OCI-M2 (cell line): ENCODE results near the gene SETD9.

Source experiments
- DNase-seq: peaks from one replicate; lab custom pipeline; 2025; ENCODE audit not compliant: unreplicated experiment; lab: John Stamatoyannopoulos, UW

Gene SETD9

DNA sequence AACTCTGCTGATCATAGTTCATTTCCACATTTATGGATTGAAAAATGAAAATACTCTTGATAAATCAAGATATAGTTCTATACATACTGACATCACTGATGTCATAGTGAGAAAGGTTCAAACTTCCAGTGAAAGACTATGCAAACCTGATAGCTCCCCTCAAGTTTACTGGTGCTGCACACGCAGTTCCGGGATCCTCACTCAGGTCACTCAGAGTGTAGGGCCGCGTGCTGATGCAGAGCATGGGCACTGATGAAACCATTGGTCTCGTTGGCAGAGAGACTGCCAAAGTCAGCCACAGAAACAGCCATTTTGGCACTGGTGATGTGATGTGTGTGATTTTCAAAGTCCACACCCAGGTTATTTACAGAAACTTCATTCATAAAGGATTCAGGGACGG, 13.5 kb downstream of the SETD9 start:
- DNase-seq = no peak

DNA sequence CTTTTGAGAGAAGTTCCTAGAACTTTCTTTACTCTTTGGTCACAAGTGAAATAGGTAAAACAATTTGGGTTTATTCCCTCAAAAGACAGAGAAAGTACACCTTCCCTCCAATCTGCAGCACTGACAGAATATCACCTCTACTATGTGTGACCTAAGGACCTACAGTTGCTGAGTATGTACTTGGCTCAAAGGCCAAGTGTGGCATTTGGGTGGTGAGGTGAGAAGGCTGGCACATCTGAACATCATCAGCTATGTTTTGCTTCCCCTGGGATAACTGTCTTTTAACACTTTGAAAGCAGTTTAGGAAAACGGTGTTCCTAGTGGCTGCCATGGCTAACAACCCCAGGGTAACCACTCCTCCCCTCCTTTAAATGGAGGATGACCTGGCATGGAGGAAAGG, 24.9 kb downstream of the SETD9 start:
- DNase-seq = no peak

DNA sequence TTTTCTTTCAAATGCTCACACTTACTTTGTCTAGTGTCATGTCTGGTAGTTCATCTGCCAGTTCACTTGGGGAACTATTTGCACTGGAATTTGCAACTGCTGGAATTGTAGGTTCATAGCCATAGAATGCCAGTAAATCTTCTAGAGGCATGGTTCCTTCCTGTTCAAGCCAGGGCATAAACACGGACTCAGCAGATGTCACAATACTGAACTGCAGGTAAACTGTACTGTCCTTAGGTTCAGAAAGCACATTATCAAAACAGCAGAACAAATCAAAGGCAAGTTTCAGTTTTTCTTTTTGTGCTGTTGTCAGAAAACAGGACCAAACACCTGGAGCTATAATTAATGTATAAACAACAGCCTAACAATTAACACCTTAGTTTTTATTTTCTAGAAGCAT, 29.5 kb downstream of the SETD9 start:
- no peak for DNase-seq

DNA sequence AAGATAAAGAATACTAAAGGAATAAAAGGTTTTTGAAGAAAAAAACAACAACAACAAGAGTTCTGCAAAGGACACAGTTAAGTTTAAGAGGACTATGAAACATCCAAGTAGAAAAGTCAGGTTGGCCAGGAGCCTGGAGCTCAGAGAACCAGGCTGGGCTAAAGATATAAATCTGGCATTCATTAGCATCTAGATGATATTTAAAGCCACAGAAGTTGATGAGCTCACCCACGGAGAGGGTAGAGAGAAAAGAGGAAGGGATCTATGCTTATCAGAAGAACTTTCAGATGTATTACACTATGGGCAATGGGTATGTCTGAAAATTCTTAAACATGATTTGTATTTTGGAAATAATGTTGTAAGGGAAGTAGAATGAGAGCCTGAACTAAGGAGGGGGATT, 32.6 kb downstream of the SETD9 start:
- DNase-seq = no peak

DNA sequence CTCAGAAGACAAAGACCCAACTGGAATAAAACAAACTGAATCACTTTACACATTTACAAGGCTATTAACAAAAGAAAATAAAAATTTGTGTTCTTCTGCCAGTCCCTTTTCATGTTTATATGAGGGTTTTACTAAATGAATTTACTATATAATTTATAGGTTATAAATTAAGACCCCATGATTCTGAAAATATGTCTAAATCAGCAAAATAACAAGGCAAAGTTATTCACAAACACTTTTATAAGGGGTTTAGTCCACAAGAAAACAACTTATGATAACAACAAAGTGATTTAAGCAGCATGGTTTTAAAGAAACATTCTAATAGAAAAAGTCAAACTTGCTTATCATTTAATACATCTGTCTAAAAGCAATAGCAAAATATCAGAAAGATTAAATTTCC, 37.7 kb downstream of the SETD9 start:
- no peak for DNase-seq

DNA sequence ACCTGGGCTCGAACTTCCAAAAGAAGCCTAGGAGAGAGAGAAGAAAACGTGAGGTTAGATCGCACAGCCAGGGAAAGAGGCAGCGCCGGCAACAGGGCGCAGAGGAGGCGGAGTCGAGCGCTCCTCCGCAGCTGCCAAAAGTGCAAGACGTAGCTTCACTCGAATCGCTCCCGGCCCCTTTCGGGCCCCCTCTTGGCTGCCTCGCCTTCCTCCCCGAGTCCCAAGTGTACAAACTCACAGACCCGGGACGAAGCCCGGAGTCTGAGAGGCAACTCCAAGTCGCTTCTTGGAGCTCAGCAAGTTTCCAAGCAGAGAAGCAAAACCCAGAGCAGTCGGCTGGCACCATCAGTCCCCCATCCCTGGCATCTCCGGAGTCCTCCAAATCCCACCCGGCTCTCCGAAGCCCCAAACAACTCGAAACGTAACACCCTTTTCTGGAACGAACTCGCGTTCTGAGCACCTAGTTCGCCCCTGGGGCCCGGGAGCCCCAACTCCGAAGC, 41.3 kb downstream of the SETD9 start:
- no peak for DNase-seq

DNA sequence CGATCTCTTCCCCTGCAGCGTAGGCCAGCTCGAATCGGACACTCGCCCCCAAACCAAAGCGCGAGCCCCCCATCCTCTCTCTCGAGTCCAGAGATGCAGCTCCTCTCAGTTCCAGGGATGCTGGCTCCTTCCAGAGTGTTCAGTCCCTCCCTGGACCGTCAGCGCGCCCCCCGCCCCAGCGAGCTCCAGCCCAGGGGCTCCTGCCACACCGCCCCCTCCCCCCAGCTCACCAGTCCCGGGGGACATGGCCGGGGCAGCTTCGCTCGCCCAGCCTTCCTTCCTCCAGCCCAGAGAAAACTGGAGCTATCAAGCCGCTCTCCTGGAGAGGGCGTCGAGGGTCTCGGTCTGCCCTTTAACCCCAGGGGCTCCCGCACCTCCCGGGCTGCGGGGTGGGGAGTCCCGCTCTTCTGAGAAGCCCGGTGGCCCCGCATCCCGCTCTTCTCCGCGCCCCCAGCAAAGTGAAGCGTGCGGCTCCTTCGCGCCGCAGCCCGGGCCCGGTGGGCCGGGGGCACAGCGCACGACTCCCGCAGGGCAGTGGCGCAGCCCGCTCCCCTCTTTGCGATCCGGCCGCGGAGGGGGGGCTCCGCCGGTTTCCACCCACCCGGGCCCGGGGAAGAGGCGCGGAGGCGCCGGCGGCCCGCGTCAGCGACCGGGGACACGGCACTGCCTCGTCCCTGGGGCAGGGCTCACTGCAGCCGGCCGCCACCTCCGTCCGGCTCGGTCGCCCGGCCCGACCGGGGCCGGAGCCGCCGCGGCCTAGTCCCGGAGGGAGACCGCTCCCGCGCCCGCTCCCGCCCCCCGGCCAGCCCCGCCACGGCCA, 41.9 kb downstream of the SETD9 start:
- DNase-seq = no peak

DNA sequence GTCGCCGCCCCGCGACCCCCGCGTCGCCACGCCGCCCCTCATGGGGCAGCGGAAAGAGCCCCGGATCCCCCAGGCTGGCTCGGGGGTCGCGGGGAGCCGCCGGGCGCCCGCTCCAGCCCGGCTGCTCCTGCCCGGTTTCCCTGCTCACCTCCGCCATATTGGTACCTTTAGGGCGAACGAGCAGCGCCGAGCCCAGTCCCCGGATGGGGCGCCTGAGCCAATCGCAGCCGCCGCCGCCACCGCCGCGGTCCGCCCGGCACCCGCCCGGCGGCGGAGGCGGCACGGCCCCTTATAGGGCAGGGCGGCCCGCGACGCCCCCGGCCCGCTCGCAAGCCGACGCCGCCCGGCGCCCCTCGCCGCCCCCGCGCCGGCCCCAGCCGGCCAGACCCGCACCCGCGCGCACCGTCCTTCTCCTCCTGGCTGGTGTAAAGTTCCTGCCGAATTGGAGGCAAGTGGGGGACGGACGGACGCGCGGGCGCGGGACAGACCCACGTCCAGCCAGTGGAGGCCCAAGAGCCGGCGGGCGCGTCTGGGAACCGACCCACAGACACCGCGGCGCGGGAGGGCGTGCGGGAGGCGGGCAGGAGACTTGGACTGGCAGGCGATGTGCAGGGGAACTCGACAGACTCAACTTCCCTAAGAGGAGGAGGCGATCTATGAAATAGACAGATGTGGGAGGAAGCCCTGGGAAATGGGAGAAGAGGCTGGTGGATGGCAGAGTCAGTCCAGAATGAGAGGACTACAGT, 42.7 kb downstream of the SETD9 start, which contains the start of gene MIER3:
Gene MIER3 (minus strand): TSS at position 178 of the 746 bp plus-strand sequence. CDS start 21 bp downstream, at position 157.
- no peak for DNase-seq

DNA sequence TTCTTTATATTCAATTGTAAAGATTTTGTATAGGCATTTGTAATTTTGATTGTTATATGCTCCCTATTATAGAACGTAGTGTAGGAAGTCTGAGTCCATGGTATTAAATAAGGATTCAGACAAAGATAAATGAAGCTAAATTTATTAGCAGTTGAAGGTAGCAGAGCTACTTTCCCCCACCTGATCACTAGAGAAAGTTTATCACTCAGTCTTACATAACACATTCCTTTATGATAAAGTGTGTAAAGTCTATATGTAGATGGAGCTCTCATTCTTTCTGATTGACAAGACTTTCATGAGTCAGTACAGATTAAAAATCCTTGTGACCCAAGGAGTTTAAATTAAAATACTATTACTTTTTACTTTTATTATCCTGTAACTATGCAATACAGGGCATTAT, 44.9 kb downstream of the SETD9 start:
- DNase-seq = no peak

DNA sequence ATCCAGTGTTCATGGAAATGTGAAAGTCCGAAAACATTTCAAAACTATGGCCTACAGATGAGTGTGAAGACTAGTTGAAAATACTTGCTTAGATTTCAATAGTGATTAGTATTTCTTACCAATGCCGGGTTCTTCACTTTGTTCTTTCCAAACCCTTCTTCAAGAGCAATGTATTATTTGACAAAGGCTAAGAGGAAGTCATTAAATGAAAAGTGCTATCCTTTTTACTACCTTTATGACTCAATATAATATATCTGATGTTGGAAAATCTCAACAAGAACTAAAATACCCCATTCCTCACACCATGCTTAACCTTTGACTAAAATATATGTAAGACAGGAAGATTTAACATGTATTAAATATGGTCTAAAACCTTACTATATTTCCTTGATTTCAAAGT, 49.2 kb downstream of the SETD9 start:
- no peak for DNase-seq

DNA sequence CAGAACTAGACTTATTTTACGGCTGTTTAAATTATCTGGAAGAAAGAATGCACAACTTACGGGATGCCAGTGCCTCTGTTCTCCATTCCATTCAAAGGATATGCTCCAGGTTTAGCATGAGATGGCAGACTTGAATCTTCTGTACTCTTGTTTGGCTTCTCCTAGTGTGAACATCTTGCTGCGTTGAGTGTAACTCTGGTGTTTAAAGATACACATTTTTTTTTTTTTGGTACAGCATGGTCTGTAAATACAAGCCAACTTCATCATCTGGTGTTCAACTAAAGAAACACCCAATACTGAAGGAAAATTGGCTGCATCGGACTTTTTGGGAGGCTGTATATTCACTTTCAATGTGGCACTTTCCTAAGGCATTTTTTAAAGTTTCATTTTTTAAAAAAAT, 49.9 kb downstream of the SETD9 start:
- no peak for DNase-seq

DNA sequence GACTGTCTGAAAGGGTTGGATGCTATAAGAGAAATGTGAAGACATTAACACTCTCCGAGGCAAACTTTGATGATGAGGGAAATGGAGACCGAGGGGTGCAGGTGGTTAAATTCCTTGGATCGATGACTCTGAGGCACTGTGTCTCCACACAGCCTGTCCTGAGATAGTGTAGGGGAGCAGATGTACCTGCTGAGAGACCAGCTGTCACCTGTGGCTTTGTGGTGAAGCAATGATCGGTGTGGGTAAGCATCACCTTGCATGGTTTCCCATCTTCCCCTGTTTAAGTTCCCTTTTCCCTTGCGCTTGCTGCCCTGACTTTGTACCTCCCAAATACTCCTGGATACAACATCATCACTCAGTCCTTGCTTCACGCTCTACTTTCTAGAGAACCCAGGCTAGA, 52.4 kb downstream of the SETD9 start:
- no peak for DNase-seq

DNA sequence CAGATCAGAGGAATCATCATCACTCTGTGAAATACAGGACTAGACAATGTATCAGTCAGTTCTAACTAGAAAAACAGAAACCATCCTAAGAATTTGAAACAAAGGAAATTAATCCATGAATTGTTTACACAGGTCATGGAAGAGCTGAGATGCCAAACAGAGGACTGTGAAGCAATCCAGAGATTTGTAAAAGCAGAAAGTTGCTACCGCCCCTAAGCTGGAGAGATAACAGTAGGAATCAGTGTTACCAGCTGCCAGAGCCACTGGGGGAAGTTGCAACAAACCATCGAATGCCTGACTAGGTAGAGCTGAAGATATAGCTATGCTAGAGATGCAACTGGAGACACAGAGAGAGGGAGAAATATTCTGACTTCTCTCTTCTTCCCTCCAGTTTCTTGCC, 52.9 kb downstream of the SETD9 start:
- no peak for DNase-seq

DNA sequence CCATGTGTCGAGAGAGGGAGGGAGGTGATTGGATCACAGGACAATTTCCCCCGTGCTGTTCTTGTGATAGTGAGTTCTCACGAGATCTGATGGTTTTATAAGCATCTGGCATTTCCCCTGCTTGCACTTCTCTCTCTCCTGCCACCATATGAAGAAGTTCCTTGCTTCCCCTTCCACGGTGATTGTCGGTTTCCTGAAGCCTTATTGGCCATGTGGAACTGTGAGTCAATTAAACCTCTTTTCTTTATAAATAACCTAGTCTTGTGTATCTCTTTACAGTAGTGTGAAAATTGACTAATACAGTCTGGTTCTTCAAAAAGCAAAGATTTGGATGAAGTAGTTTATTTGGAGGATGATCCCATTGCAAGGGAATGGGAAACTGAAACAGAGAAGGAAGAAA, 53.9 kb downstream of the SETD9 start:
- DNase-seq = no peak

DNA sequence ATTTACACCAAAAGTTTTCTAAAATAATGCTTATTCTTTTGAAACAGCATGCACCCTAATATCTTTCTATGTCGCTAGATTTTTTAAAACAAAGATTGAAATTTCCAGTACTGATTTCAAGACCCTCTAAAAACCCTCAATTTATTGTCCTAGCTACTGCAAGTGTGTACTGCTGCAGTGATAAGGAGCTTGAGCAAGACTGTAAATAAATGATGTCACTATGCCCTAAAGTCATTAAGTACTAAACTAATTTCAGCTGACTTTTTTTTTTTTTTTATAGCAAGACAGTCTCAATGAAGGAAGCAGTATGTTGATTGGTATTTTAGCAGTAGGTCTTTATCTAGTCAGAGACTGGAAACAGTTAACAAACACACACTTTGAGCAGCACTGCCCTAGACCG, 54.8 kb downstream of the SETD9 start:
- no peak for DNase-seq
